SK-N-SH (cell line): ENCODE measurements around the gene ITIH1. TPM values are rescaled to one million over a fixed set of nuclear protein-coding genes. Genes with fewer than 3 reads are reported as not detected.

Experiments
- CTCF ChIA-PET: fragments of 300-600, 350-600 bp; formaldehyde crosslinking; extraction: SDS; loops from one replicate; lab custom pipeline; 2021; lab: Yijun Ruan, JAX
- POLR2A ChIA-PET: fragments of 350-600 bp; sonication (Branson Sonifier 250); formaldehyde crosslinking; extraction: SDS; loops from one replicate; lab custom pipeline; 2020; ENCODE audit warnings: antibody characterized with exemption, inconsistent platforms; lab: Yijun Ruan, JAX
- DNase-seq: peaks from one replicate; pipeline ENCODE4 v3.0.0; 2012
- H2AFZ ChIP-seq: fragments of 200-600 bp; sonication (generic); 2 replicates; pipeline ENCODE4 v1.8.1; 2016; ENCODE audit warnings: antibody characterized with exemption, mild to moderate bottlenecking, low read depth
- H3F3A ChIP-seq: fragments of 200-600 bp; sonication (generic); replicated peaks from 2 replicates; pipeline ENCODE3; 2016; ENCODE audit warnings: antibody characterized with exemption, mild to moderate bottlenecking; ENCODE audit not compliant: insufficient read depth
- H3K27ac ChIP-seq, 2 experiments: fragments of 200-500 bp in 1 of 2; fragments of 200-600 bp in 1 of 2; sonication (Bioruptor generic) in 1 of 2; sonication (generic), shearing (Covaris generic) in 1 of 2; 2 replicates each; pipeline versions ENCODE4 v1.5.1 to v1.6.1; 2014 to 2016; ENCODE audit warnings: low read depth in 2 of 2, inconsistent platforms in 1 of 2, low read length in 1 of 2, mild to moderate bottlenecking in 1 of 2, mixed read lengths in 1 of 2
- H3K27me3 ChIP-seq: fragments of 200-600 bp; sonication (generic), shearing (Covaris generic); 2 replicates; pipeline ENCODE4 v1.6.1; 2016; ENCODE audit warnings: mixed run types; ENCODE audit not compliant: insufficient read depth
- H3K36me3 ChIP-seq, 2 experiments: fragments of 200-500 bp in 1 of 2; fragments of 200-600 bp in 1 of 2; sonication (Bioruptor generic) in 1 of 2; sonication (generic) in 1 of 2; replicated peaks in 1 of 2; 2 replicates each; pipeline versions ENCODE3 to v1.5.1; 2014 to 2016; ENCODE audit warnings: low read length in 1 of 2, mild to moderate bottlenecking in 1 of 2; ENCODE audit not compliant: insufficient read depth in 2 of 2, control insufficient read depth in 1 of 2
- H3K4me1 ChIP-seq, 2 experiments: fragments of 200-500 bp in 1 of 2; fragments of 200-600 bp in 1 of 2; sonication (Bioruptor generic) in 1 of 2; sonication (generic), shearing (Covaris generic) in 1 of 2; 2 replicates each; pipeline versions ENCODE4 v1.5.1 to v1.6.1; 2014 to 2016; ENCODE audit warnings: low read depth in 1 of 2, low read length in 1 of 2, mixed run types in 1 of 2; ENCODE audit not compliant: insufficient read depth in 2 of 2, control insufficient read depth in 1 of 2
- H3K4me2 ChIP-seq: fragments of 200-600 bp; sonication (generic), shearing (Covaris generic); 2 replicates; pipeline ENCODE4 v1.6.1; 2017; ENCODE audit warnings: mixed run types
- H3K4me3 ChIP-seq, 2 experiments: fragments of 200-500 bp in 1 of 2; fragments of 200-600 bp in 1 of 2; sonication (Bioruptor generic) in 1 of 2; sonication (generic), shearing (Covaris generic) in 1 of 2; 2 replicates each; pipeline versions ENCODE4 v1.5.1 to v1.8.1; 2014 to 2016; ENCODE audit warnings: low read depth in 2 of 2, inconsistent platforms in 1 of 2, low read length in 1 of 2, mild to moderate bottlenecking in 1 of 2, mixed read lengths in 1 of 2, moderate library complexity in 1 of 2
- H3K79me2 ChIP-seq: fragments of 200-600 bp; sonication (generic); 2 replicates; pipeline ENCODE4 v1.8.1; 2017; ENCODE audit warnings: mild to moderate bottlenecking; ENCODE audit not compliant: insufficient read depth
- H3K9ac ChIP-seq: fragments of 200-600 bp; sonication (generic); 2 replicates; pipeline ENCODE4 v1.6.1; 2017; ENCODE audit warnings: mixed run types
- H3K9me2 ChIP-seq: fragments of 200-600 bp; sonication (generic); 2 replicates; pipeline ENCODE4 v1.6.1; 2017; ENCODE audit warnings: mixed run types
- H3K9me3 ChIP-seq: fragments of 200-600 bp; sonication (generic); 2 replicates; pipeline ENCODE4 v1.6.1; 2017; ENCODE audit warnings: mixed run types, mild to moderate bottlenecking, moderate library complexity
- H4K20me1 ChIP-seq: fragments of 200-600 bp; sonication (generic); 2 replicates; pipeline ENCODE4 v1.6.1; 2017; ENCODE audit warnings: mild to moderate bottlenecking, mixed run types; ENCODE audit not compliant: insufficient read depth
- CHD2 ChIP-seq: fragments of 150-350 bp; IDR thresholded peaks from 2 replicates; pipeline ENCODE4 v1.6.1; 2018; ENCODE audit warnings: low read length; ENCODE audit not compliant: partially characterized antibody
- GATA2 ChIP-seq: sonication (generic); formaldehyde crosslinking; IDR thresholded peaks from 2 replicates; pipeline ENCODE4 v1.5.0; 2020; ENCODE audit warnings: mild to moderate bottlenecking, missing genetic modification reagents
- IRF3 ChIP-seq: fragments of 150-350 bp; IDR thresholded peaks from 2 replicates; pipeline ENCODE4 v1.6.1; 2016; ENCODE audit warnings: mild to moderate bottlenecking, low read depth, low read length
- MAX ChIP-seq: IDR thresholded peaks from 2 replicates; pipeline ENCODE4 v1.4.0; 2012; ENCODE audit warnings: low read depth
- MXI1 ChIP-seq: IDR thresholded peaks from 2 replicates; pipeline ENCODE4 v1.6.1; 2012; ENCODE audit warnings: mild to moderate bottlenecking, low read depth, low read length, improper control_type of control experiment
- RAD21 ChIP-seq: IDR thresholded peaks from 2 replicates; pipeline ENCODE4 v1.6.1; 2012; ENCODE audit warnings: mild to moderate bottlenecking, low read length
- REST ChIP-seq: IDR thresholded peaks from 2 replicates; pipeline ENCODE4 v1.6.1; 2012; ENCODE audit warnings: mild to moderate bottlenecking, low read depth, low read length, moderate library complexity
- RXRA ChIP-seq: IDR thresholded peaks from 2 replicates; pipeline ENCODE4 v1.4.0; 2012; ENCODE audit warnings: low read depth, mild to moderate bottlenecking, borderline replicate concordance
- TCF12 ChIP-seq: IDR thresholded peaks from 2 replicates; pipeline ENCODE4 v1.4.0; 2012
- TEAD4 ChIP-seq: IDR thresholded peaks from 2 replicates; pipeline ENCODE4 v1.4.0; 2012; ENCODE audit warnings: mild to moderate bottlenecking, borderline replicate concordance; ENCODE audit not compliant: insufficient read depth
- USF1 ChIP-seq: IDR thresholded peaks from 2 replicates; pipeline ENCODE4 v1.4.0; 2012; ENCODE audit warnings: low read depth, borderline replicate concordance
- WGBS: methylation state at CpG from one replicate; pipeline ENCODE4 v1.1.6; 2017; ENCODE audit warnings: low lambda C conversion rate; 5-methylcytosine and 5-hydroxymethylcytosine counted together
- polyA plus RNA-seq, 3 experiments: library from polyadenylated mRNA; depleted of rRNA; stranded (reverse); fragments of >200 nt; gene quantifications; 2 replicates each; pipeline ENCODE4 v1.2.3, GENCODE V29; 2012

ITIH1 gene
- polyA plus RNA-seq, 1 of the 3 experiments (the other 2 are of a cell fraction), result not detected

- Histone ChIP-seq H3K79me2 (peaks cover 12% of the 10 kb centered on the region), H3K27me3 (no peaks in the 10 kb centered on the region), H3K4me3 (no peak overlapping the region), H3K4me1 (peaks cover 0 to 17% of the 10 kb centered on the region in 2 experiments; a peak in 2 of 4 replicates), H3K4me2 (no peak overlapping the region), H3F3A (no peaks in the 10 kb centered on the region), H3K27ac (no peak overlapping the region), H3K9me3 (no peaks in the 10 kb centered on the region), H3K9me2 (no peaks in the 10 kb centered on the region), H3K36me3 (no peaks in the 10 kb centered on the region), H2AFZ (no peak overlapping the region), H3K9ac (no peak overlapping the region), H4K20me1 (no peaks in the 10 kb centered on the region)
- TF ChIP-seq MAX, result no peak
- TF ChIP-seq RAD21, result no peak
- TF ChIP-seq IRF3, result no peak
- no peak for TF ChIP-seq RXRA
- no peak for TF ChIP-seq CHD2
- TF ChIP-seq REST, result no peak
- no peak for TF ChIP-seq GATA2 (CRISPR knock-in tag)
- TF ChIP-seq TCF12, result no peak
- TF ChIP-seq MXI1, result no peak
- TF ChIP-seq TEAD4, result no peak
- no peak for TF ChIP-seq USF1
- ChIA-PET POLR2A (interaction anchor here (0.6 kb wide), 1 partner anchor 738 kb away, joined by 3 read pairs; no protein-coding TSS in a partner anchor), CTCF (no interaction called here)
- DNase-seq, result no peak
- WGBS, result 78% methylated on average over 8 of the region's 8 CpGs
Measured at GRCh38 chr3:52774066-52774713, 3.2 kb upstream of the ITIH1 start.
